Neural crest cell (in vitro differentiated cells): Measurements from ENCODE around the gene GPRIN3. TPM values are rescaled to one million over a fixed set of nuclear protein-coding genes. Genes with fewer than 3 reads are reported as not detected.
"Not testable (repeated sequence)": the region's sequence is repeated elsewhere in the genome, so short reads cannot be mapped to it uniquely, and the experiment has no call there.

ENCODE experiments used
- DNase-seq: peaks from one replicate; pipeline ENCODE4 v3.0.0; 2021; ENCODE audit warnings: low read depth, mixed read lengths, low spot score
- H3K27ac Mint-ChIP-seq: one replicate; pipeline ENCODE4 v1.8.0; 2021; ENCODE audit warnings: mild to moderate bottlenecking, mixed read lengths; ENCODE audit not compliant: unreplicated experiment
- H3K27me3 Mint-ChIP-seq: 2 replicates; pipeline ENCODE4 v1.8.0; 2021; ENCODE audit warnings: low read depth, mild to moderate bottlenecking, mixed read lengths
- H3K36me3 Mint-ChIP-seq: 2 replicates; pipeline ENCODE4 v1.8.0; 2021; ENCODE audit warnings: low read depth, mild to moderate bottlenecking, mixed read lengths
- H3K4me1 Mint-ChIP-seq: 2 replicates; pipeline ENCODE4 v1.8.0; 2021; ENCODE audit warnings: mixed read lengths
- H3K4me3 Mint-ChIP-seq: one replicate; pipeline ENCODE4 v1.8.0; 2021; ENCODE audit warnings: mild to moderate bottlenecking, mixed read lengths
- H3K9me3 Mint-ChIP-seq: 2 replicates; pipeline ENCODE4 v1.8.0; 2021; ENCODE audit warnings: mixed read lengths
- total RNA-seq: library from RNA; stranded (reverse); gene quantifications from 2 replicates; pipeline ENCODE4 v1.2.1, GENCODE V29; 2021
- TF ChIP-seq, protein P1 (sequence below): fragments of 200-600 bp; sonication (generic); conservative IDR thresholded peaks from 2 replicates; pipeline ENCODE4 v1.5.0; 2021; ENCODE audit warnings: antibody characterized with exemption, mild to moderate bottlenecking

The GPRIN3 gene
- total RNA-seq, 1 donor from 2014 or later = 0.70 TPM

DNA sequence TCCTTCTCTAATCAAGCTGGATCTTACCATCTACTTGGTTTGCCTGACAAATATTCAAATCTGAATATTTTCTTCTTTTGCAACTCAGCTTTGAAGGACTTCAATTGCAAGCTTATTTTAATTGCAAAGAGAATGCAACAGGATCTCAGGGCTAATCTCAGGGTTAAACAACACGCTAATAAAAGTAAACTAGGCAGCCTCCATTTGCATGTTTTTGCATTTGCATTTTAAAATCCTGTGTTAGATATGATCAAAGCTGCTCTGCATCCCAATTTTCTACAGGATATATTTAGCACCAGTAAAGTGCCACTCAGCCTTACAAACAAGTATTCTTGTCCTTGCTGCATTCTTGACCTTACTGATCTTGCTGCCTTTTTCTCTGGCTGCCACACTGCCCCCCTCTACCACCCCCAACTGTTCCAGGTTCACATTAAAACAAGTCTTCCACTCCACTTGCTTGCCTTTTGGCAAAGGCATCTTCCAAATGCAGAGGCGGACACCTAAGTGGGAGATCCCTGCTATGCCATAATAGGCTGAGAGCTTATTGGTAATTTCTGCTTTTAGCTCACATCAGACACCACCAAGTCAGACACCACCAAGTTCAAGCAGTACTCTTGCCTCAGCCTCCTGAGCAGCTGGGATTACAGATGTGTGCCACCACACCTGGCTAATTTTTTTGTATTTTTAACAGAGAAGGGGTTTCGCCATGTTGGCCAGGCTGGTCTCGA lies 48.1 kb downstream of the GPRIN3 start:
- TF ChIP-seq, protein P1, sequence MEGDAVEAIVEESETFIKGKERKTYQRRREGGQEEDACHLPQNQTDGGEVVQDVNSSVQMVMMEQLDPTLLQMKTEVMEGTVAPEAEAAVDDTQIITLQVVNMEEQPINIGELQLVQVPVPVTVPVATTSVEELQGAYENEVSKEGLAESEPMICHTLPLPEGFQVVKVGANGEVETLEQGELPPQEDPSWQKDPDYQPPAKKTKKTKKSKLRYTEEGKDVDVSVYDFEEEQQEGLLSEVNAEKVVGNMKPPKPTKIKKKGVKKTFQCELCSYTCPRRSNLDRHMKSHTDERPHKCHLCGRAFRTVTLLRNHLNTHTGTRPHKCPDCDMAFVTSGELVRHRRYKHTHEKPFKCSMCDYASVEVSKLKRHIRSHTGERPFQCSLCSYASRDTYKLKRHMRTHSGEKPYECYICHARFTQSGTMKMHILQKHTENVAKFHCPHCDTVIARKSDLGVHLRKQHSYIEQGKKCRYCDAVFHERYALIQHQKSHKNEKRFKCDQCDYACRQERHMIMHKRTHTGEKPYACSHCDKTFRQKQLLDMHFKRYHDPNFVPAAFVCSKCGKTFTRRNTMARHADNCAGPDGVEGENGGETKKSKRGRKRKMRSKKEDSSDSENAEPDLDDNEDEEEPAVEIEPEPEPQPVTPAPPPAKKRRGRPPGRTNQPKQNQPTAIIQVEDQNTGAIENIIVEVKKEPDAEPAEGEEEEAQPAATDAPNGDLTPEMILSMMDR = no peak
- Mint-ChIP-seq H3K4me3 (no peak overlapping the region), H3K36me3 (no peaks in the 10 kb centered on the region), H3K27me3 (no peaks in the 10 kb centered on the region), H3K27ac (no peak overlapping the region), H3K4me1 (peaks cover 10% of the 10 kb centered on the region), H3K9me3 (peaks cover 7% of the 10 kb centered on the region)
- no peak for DNase-seq

DNA sequence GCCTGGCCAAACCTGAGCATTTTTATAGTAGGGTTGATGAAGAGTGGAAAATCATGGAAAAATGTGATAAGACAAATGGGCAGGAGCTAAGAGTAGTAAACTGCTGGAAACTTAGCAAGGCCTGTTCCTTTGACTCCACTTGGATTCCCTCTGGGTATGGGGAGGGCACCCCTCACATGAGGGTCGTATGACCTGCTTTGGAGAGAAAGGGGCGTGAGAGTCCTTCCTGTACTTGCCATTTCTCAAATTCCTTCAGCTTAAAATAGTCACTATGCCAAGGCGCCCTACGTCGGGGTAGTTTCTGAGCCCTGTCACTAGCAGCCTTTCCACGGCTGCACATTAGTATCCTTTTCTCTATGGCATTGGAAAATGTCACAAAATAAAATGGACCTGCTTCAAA lies 49.1 kb downstream of the GPRIN3 start:
- TF ChIP-seq, protein P1 = no peak
- DNase-seq = no peak
- Mint-ChIP-seq H3K4me3 (no peak overlapping the region), H3K27me3 (no peaks in the 10 kb centered on the region), H3K9me3 (peaks cover 4% of the 10 kb centered on the region), H3K27ac (no peak overlapping the region), H3K4me1 (peaks cover 14% of the 10 kb centered on the region), H3K36me3 (no peaks in the 10 kb centered on the region)

DNA sequence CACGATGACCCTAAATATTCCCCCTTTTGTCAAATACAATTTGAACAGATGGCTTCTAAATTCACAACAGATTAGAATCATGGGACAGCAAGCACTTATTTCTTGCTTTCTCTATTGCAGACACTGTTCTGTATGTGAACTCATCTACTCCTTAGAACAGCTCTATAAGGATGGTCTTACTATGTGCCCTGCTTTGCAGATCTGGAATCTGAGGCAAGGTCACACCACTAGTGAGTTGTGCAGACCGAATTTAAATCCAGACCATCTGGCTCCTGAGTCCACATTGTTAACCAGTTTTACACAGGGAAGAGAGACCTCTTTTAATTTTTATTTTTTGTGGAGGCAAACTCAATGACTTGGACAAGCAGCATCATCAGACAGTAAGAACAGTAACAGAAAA lies 50.2 kb downstream of the GPRIN3 start:
- peaks cover 25% of the 10 kb centered on the region for H3K4me1 Mint-ChIP-seq
- no peaks in the 10 kb centered on the region for H3K27me3 Mint-ChIP-seq
- no peaks in the 10 kb centered on the region for H3K36me3 Mint-ChIP-seq
- DNase-seq = no peak
- H3K27ac Mint-ChIP-seq = no peak overlapping the region
- TF ChIP-seq, protein P1 = no peak
- H3K9me3 Mint-ChIP-seq = peaks cover 4% of the 10 kb centered on the region
- no peak overlapping the region for H3K4me3 Mint-ChIP-seq

DNA sequence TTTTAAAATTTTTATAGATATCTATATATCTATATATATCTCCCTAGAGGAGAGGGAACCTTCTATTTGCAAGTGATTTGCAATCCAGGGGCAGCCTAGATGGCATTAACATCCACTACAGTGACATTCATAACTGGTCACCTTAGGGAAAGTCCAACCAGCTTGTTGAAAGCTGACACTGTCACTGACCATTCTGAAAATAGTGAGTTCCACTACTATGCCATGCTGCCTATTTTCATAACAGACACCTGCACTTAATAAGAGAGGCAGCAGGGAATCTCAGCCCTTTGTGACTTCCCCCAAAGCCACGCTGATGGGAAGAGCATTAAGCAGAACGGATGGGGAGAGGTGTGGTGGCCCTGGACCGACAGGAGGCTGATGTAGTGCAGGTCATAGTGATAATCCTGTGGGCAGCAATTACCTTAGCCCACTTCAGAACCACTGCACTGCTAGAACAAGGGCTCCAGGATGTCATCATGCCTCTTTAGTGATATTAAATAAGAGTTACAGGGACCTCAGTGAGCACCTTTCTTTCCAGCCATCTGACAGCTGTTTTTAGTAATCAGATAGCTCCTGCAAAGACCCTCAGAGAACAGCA lies 51.3 kb downstream of the GPRIN3 start:
- no peak overlapping the region for H3K4me3 Mint-ChIP-seq
- H3K4me1 Mint-ChIP-seq = peaks cover 31% of the 10 kb centered on the region
- TF ChIP-seq, protein P1 = no peak
- no peaks in the 10 kb centered on the region for H3K36me3 Mint-ChIP-seq
- H3K27ac Mint-ChIP-seq = no peak overlapping the region
- H3K27me3 Mint-ChIP-seq = no peaks in the 10 kb centered on the region
- DNase-seq = no peak
- peaks cover 4% of the 10 kb centered on the region for H3K9me3 Mint-ChIP-seq

DNA sequence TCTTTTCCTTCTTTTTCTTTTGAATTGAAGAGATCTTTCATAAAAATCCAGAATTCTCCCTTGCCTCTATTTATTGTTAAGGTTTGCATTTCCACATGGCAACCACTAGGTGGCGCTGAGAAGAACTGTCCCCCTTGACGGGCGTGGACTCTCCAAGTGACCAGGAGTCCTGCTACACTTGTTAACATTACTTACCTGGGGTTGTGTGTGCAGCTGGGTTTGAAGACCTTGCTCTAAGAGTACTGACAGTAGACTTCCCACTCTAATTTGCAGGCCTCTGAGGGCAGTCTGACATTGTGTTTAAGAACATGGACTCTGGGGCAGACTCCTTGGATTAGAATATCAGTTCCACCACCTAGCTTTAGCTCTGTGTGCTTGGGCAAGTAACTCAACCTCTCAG lies 52.8 kb downstream of the GPRIN3 start:
- Mint-ChIP-seq H3K9me3 (peaks cover 4% of the 10 kb centered on the region), H3K27me3 (no peaks in the 10 kb centered on the region), H3K4me3 (no peak overlapping the region), H3K36me3 (no peaks in the 10 kb centered on the region), H3K4me1 (peaks cover 31% of the 10 kb centered on the region), H3K27ac (no peak overlapping the region)
- TF ChIP-seq, protein P1 = peak; percentile 76
- peak; percentile 19 for DNase-seq

DNA sequence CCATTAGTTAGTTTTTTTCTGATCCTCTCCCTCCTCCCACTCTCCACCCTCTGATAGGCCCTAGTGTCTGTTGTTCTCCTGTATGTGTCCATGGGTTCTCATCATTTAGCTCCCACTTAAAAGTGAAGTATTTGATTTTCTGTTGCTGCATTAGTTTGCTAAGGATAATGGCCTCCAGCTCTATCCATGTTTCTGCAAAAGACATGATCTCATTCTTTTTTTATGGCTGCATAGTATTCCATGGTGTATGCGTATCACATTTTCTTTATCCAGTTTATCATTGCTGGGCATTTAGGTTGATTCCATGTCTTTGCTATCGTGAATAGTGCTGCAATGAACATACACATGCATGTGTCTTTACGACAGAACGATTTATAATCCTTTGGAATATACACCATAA lies 53.3 kb downstream of the GPRIN3 start:
- peaks cover 27% of the 10 kb centered on the region for H3K4me1 Mint-ChIP-seq
- not testable (repeated sequence) for H3K36me3 Mint-ChIP-seq, H3K9me3 Mint-ChIP-seq, H3K27ac Mint-ChIP-seq, DNase-seq, H3K27me3 Mint-ChIP-seq, H3K4me3 Mint-ChIP-seq
